HepG2 (cell line): ENCODE data around the gene CYP2U1.

Experiments
- EP300 ChIP-seq, 3 experiments: sonication (generic) in 1 of 3; formaldehyde crosslinking in 1 of 3; IDR thresholded peaks; 2 replicates each; pipeline versions ENCODE4 v1.5.1 to v1.6.1; 2011 to 2020; ENCODE audit warnings: low read depth in 2 of 3, low read length in 2 of 3, borderline replicate concordance in 1 of 3, improper control_type of control experiment in 1 of 3, mild to moderate bottlenecking in 1 of 3, missing genetic modification reagents in 1 of 3, moderate library complexity in 1 of 3
- EZH2 ChIP-seq: conservative IDR thresholded peaks from 2 replicates; pipeline ENCODE4 v1.6.1; 2012; ENCODE audit warnings: mild to moderate bottlenecking, low read depth, low read length, moderate library complexity
- U2AF2 ChIP-seq: fragments of 200-400 bp; formaldehyde crosslinking; IDR thresholded peaks from 2 replicates; pipeline ENCODE4 v1.6.1; 2017; ENCODE audit warnings: low read depth, mild to moderate bottlenecking, low read length

GRCh38 chr4:107902715-107903114, 28.6 kb upstream of the CYP2U1 start:
- TF ChIP-seq U2AF2 (no peak), EP300 (IDR thresholded peaks at IDR 0.05; ENCODE audit: low read depth in 2 of 2, low read length in 2 of 2) (no peak), EP300 (CRISPR knock-in tag; IDR thresholded peaks at IDR 0.05; ENCODE audit: borderline replicate concordance) (no peak), EZH2 (no peak)
